ENCODE results near the gene TMEM126A.
A peak's percentile ranks its signal among the peaks of the same experiment; 100 is the strongest.
"Not testable (repeated sequence)": the region's sequence is repeated elsewhere in the genome, so short reads cannot be mapped to it uniquely, and the experiment has no call there.

Gene TMEM126A

DNA sequence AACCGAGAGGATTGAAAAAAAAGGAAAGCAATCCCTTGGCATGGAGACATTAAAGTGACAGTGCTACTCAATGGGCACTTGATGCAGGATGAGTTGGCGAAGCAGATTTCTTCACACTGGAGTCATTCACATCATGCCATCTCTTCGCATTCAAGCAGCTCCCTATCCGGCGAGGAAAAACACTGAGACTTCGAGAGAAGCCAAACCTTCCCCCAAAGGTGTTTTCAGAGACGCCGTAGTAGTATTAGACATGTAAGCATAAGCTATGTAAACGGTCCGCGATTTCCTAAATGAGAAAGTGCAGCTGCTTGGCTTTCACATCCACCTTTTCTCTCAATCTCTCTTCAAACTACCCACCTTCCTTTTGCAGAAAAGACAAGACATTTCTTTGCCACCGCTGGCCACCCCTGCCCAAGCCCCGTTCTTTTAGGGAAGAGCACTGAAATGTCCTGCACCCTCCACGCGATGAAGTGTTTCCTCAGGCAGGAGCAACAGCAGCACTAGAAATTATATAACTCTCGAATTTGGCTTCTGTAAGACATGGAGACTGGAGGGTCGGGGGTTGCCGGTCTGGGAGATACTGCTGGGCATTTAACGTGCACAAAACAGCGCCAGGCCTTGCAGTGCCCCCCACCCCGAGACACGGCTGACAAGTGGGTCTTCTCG is 20.3 kb upstream of the TMEM126A start, which contains the start of gene DLG2:
DLG2 (minus strand) TSS at position 13 of the 666 bp plus-strand sequence.
- DNase-seq (ENCODE audit: insufficient read length, low spot score) (no peak), FAIRE-seq (no peak)
- TF ChIP-seq SPI1 (IDR thresholded peaks at IDR 0.05; ENCODE audit: low read depth, low read length) = no peak
- no peak for TF ChIP-seq PAX5 (IDR thresholded peaks at IDR 0.05; ENCODE audit: insufficient read depth, low read length, severe bottlenecking)
- no peak for TF ChIP-seq POU2F2 (IDR thresholded peaks at IDR 0.05; ENCODE audit: low read depth, low read length)

DNA sequence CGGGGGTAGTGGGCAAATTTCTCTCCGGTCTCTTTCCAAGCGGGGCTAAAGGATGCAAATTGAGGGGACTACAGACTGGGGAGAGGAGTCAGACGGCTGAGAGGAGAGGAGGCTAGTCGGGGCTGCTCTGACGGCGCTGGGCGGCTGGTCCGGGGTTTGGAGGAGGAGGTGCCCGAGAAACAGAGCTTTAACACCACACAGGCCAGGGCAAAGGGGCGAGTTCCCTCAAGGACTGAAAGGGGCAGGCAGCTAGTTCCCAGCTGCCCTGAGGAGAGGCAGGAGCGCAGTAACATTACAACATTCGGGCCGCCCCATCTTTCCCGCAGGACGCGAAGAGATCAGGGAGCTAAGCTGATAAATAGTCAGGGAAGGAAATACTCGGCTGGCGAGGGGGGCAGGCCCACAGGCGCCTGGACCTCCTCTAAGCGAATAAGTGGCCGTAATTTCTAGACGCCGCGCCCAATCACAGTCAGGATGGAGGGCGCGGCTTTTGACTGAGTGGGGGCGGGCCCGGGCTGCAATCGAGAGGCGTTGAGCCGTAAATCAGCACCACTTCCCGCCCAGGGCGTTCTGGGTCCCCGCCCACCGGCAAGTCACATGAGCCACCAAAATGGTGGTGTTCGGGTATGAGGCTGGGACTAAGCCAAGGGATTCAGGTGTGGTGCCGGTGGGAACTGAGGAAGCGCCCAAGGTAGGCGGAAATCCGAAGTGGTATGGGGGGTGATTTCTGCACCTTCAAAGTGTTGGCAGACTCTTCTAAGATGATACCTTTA is 19.6 kb upstream of the TMEM126A start, which contains the start of gene TMEM126B:
TMEM126B (plus strand) TSS at position 596 of the 773 bp plus-strand sequence; CDS start at position 611, 15 bp downstream.
- peak; percentile 53 for DNase-seq (ENCODE audit: insufficient read length, low spot score)
- peak; percentile 93 for FAIRE-seq
- TF ChIP-seq PAX5 (IDR thresholded peaks at IDR 0.05; ENCODE audit: insufficient read depth, low read length, severe bottlenecking) (peak; percentile 76), POU2F2 (IDR thresholded peaks at IDR 0.05; ENCODE audit: low read depth, low read length) (peak; percentile 58; the same call in 1 of the 2 replicates), SPI1 (IDR thresholded peaks at IDR 0.05; ENCODE audit: low read depth, low read length) (peak; percentile 41; the same call in 1 of the 2 replicates), POLR2A (IDR thresholded peaks at IDR 0.05; ENCODE audit: low read depth, low read length) (peak; percentile 94), POLR2AphosphoS5 (IDR thresholded peaks at IDR 0.05; ENCODE audit: low read depth, low read length) (peak; percentile 93), TAF1 (IDR thresholded peaks at IDR 0.05; ENCODE audit: low read depth, low read length) (peak; percentile 78)

DNA sequence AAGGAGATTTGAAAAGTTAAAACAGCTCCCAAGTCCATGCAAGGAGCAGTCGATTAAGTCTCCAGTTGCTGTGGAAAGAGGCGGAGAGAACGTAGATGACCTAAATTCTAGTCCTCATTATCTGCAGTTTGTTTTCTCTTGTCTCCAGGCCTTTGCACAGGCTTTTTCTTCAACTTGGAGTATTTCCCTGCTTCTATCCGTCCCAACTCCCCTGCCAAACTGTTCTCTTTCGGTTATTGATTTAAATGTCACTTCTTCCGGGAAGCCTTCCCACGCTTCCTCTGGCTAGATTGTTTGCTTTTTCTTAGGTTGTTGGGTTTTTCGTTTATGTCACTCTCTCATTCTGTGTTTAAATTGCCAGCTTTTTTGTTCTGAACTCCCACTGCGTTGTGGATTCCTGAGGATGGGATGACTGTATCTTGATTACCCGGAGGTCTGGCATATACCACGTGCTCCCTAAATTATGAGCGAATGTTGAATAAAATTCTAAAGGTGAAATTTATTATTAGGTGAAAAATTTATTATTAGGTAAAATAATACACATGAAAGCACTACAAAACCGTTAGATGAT is 18.9 kb upstream of the TMEM126A start:
- FAIRE-seq (no peak), DNase-seq (ENCODE audit: insufficient read length, low spot score) (no peak)
- TF ChIP-seq TAF1 (IDR thresholded peaks at IDR 0.05; ENCODE audit: low read depth, low read length) (0 out of 2 replicates have a peak, but pooled peaks have one; percentile 12), POLR2A (IDR thresholded peaks at IDR 0.05; ENCODE audit: low read depth, low read length) (no peak)

DNA sequence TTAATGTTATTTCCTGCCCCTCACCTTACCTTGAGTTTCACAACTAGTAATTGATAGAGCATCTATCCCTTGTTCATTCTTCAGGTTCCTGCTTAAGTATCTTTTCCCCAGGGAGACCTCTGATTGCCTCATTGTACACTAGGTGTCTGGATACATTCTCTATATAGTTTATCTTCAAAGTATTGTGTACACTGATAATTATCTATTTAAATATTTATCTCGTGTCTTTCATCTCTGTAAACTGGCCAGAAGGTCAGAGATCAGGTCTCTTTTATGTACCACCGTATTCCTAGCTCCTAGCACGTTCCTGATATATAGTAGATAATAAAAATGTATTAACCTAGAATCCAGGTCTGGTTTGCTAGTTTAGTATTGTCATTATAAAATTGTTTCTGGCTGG is 13.0 kb upstream of the TMEM126A start:
- FAIRE-seq = no peak
- TF ChIP-seq TAF1 (IDR thresholded peaks at IDR 0.05; ENCODE audit: low read depth, low read length) = no peak
- no peak for TF ChIP-seq POLR2AphosphoS5 (IDR thresholded peaks at IDR 0.05; ENCODE audit: low read depth, low read length)
- no peak for TF ChIP-seq POLR2A (IDR thresholded peaks at IDR 0.05; ENCODE audit: low read depth, low read length)
- TF ChIP-seq POU2F2 (IDR thresholded peaks at IDR 0.05; ENCODE audit: low read depth, low read length) = no peak
- TF ChIP-seq PAX5 (IDR thresholded peaks at IDR 0.05; ENCODE audit: insufficient read depth, low read length, severe bottlenecking) = no peak
- TF ChIP-seq SPI1 (IDR thresholded peaks at IDR 0.05; ENCODE audit: low read depth, low read length) = no peak
- no peak for DNase-seq (ENCODE audit: insufficient read length, low spot score)

DNA sequence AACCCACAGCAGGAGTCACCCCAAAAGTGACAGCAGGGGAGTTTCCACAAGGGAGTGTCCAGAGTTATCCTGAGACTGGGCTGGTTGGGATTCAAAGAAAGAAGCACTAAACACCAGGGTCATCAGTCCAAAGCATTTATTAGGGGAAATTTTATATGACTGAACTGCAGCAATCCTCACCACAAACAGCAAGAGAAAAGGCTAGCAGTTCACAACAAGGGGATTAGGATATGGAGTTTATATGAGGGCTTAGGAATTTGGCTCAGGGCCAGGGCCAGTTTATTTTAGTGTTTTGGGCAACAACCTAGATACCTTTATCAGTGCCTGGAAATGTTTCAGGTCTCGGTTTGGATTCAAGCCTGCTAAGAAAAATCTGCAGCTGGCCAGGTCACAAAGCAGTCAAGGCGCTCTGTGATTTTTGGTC is 4.6 kb upstream of the TMEM126A start:
- no peak for DNase-seq (ENCODE audit: insufficient read length, low spot score)
- FAIRE-seq = no peak
- no peak for TF ChIP-seq POLR2AphosphoS5 (IDR thresholded peaks at IDR 0.05; ENCODE audit: low read depth, low read length)

DNA sequence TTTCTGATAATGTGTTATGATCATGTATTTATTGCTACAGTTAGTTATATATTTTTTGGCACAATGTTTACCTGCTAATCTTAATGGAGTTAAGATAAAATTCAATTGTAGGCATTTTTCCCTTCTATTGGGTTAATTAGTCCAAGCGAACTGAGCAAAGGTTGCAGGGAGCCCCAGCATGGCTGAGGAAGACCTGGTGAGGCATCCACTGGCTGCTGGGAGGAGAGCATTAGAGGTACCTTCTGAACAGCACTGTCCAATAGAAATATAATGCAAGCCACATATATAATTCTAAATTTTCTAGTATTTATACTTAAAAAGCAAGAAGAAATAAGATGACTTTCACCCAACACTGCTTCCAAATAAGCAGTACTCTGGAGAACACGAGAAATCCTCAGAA is 689 bp upstream of the TMEM126A start:
- no peak for DNase-seq (ENCODE audit: insufficient read length, low spot score)
- no peak for FAIRE-seq
- TF ChIP-seq POLR2AphosphoS5 (IDR thresholded peaks at IDR 0.05; ENCODE audit: low read depth, low read length) = no peak

DNA sequence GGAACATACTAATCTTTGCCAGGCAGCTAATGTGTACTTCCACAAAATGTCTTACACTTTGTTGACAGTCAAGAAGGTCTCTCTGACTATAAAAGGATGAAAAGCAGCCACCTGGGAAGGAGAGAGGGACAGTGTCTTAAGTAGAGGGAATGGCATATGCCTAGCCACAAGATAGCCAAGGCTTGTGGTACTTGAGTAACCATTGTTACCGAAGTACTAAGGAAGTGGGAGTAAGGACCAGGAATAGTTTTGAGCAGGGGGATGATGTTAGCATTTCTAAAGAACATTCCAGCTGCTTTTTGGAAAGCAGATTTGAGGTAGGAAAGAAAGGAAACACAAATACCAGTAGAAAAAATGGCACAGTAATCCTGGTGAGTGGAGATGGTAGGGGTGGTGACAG is 3.4 kb downstream of the TMEM126A start:
- FAIRE-seq = no peak
- no peak for TF ChIP-seq TAF1 (IDR thresholded peaks at IDR 0.05; ENCODE audit: low read depth, low read length)
- TF ChIP-seq POLR2AphosphoS5 (IDR thresholded peaks at IDR 0.05; ENCODE audit: low read depth, low read length) = no peak
- TF ChIP-seq PAX5 (IDR thresholded peaks at IDR 0.05; ENCODE audit: insufficient read depth, low read length, severe bottlenecking) = no peak
- no peak for TF ChIP-seq SPI1 (IDR thresholded peaks at IDR 0.05; ENCODE audit: low read depth, low read length)
- no peak for TF ChIP-seq POLR2A (IDR thresholded peaks at IDR 0.05; ENCODE audit: low read depth, low read length)
- no peak for TF ChIP-seq POU2F2 (IDR thresholded peaks at IDR 0.05; ENCODE audit: low read depth, low read length)

DNA sequence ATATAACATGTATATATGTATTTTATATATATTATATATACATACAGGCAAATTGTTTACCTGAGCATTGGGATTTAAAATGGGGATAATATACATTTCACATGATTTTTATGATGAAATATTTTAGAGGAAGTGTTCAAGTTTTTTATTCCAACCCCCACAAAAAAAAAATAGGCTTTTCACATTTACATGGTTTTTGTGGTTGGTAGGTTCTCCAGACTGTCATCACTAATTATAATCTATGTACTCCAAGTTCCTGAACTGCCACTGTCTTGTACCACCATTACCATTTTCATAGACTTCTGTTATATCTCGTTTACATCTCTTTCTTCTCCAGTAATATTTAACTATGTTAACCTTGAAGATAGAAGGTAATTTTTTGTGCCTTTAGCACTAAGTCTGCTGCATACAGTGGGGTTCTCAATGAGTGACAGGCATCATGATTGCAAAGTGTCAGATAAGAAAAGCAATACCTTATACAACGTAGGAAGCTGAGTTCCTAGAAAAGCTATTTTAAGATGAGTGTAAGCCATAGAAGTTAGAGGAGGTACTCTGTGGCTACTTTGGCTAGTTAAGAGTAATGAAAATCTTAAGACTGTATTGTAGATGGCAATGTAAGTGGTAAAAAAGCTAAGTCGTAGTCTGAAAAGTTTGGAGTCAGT is 5.2 kb downstream of the TMEM126A start:
- FAIRE-seq (no peak), DNase-seq (ENCODE audit: insufficient read length, low spot score) (no peak)
- TF ChIP-seq POU2F2 (IDR thresholded peaks at IDR 0.05; ENCODE audit: low read depth, low read length) (no peak), POLR2A (IDR thresholded peaks at IDR 0.05; ENCODE audit: low read depth, low read length) (peak; percentile 34; the same call in 1 of the 2 replicates), POLR2AphosphoS5 (IDR thresholded peaks at IDR 0.05; ENCODE audit: low read depth, low read length) (no peak)

More for the DNA sequence above, 3.4 kb downstream of the TMEM126A start:
- no peak for DNase-seq (ENCODE audit: insufficient read length, low spot score)

DNA sequence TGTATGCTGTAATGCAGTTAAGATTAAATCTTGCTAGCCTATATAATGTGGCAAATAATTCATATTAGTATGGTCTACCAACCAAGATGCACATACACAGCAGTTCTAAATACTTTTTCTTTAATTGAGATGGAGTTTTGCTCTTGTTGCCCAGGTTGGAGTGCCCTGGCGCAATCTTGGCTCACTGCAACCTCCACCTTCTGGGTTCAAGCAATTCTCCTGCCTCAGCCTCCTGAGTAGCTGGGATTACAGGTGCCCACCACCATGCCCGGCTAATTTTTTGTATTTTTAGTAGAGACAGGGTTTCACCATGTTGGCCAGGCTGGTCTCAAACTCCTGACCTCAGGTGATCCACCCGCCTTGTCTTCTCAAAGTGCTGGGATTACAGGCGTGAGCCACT is 6.6 kb downstream of the TMEM126A start:
- 0 out of 2 replicates have a peak, but pooled peaks have one; percentile 10 for TF ChIP-seq POLR2AphosphoS5 (IDR thresholded peaks at IDR 0.05; ENCODE audit: low read depth, low read length)
- DNase-seq (ENCODE audit: insufficient read length, low spot score); FAIRE-seq: not testable (repeated sequence)

DNA sequence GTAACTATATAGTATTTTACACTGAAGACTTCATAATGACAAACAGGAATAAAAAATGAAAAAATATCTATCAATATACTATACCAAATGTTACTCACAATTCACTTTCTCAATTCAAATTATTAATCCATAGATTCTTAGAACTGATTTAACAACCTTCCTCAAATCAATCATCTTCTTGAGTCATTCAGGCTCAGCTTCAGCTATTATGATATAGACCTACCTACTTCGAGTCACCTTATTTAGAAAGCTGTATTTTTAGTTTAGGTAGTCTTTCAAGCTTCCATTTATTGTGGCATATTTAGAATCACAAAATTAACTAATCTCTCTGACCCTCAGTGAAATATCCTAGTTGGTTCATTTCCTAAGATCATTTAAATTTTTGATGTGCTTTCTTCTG is 9.0 kb downstream of the TMEM126A start:
- no peak for FAIRE-seq
- TF ChIP-seq SPI1 (IDR thresholded peaks at IDR 0.05; ENCODE audit: low read depth, low read length) = no peak
- no peak for TF ChIP-seq POLR2A (IDR thresholded peaks at IDR 0.05; ENCODE audit: low read depth, low read length)
- TF ChIP-seq PAX5 (IDR thresholded peaks at IDR 0.05; ENCODE audit: insufficient read depth, low read length, severe bottlenecking) = no peak
- TF ChIP-seq POU2F2 (IDR thresholded peaks at IDR 0.05; ENCODE audit: low read depth, low read length) = no peak
- TF ChIP-seq TAF1 (IDR thresholded peaks at IDR 0.05; ENCODE audit: low read depth, low read length) = no peak
- no peak for TF ChIP-seq POLR2AphosphoS5 (IDR thresholded peaks at IDR 0.05; ENCODE audit: low read depth, low read length)
- DNase-seq (ENCODE audit: insufficient read length, low spot score) = no peak
